DOHH2 (cell line): ENCODE results near the gene KLHL41.
"Not testable (repeated sequence)": the region's sequence is repeated elsewhere in the genome, so short reads cannot be mapped to it uniquely, and the experiment has no call there.

Source experiments
- H3F3A ChIP-seq: fragments of 200-600 bp; sonication (generic), shearing (Covaris generic); 2 replicates; pipeline ENCODE4 v1.6.0; 2016; ENCODE audit warnings: antibody characterized with exemption, mild to moderate bottlenecking; ENCODE audit not compliant: control insufficient read depth, insufficient read depth
- H3K27ac ChIP-seq: fragments of 200-600 bp; sonication (generic); 2 replicates; pipeline ENCODE4 v1.5.1; 2014; ENCODE audit warnings: low read depth, mild to moderate bottlenecking, low read length, moderate library complexity
- H3K27me3 ChIP-seq: fragments of 200-600 bp; sonication (generic); 2 replicates; pipeline ENCODE4 v1.6.1; 2014; ENCODE audit warnings: mild to moderate bottlenecking, low read length, mixed read lengths; ENCODE audit not compliant: control insufficient read depth
- H3K36me3 ChIP-seq: fragments of 200-600 bp; sonication (generic); 2 replicates; pipeline ENCODE4 v1.6.1; 2014; ENCODE audit warnings: mild to moderate bottlenecking, low read length, moderate library complexity, mixed read lengths; ENCODE audit not compliant: control insufficient read depth
- H3K4me1 ChIP-seq: fragments of 200-600 bp; sonication (generic); 2 replicates; pipeline ENCODE4 v1.6.1; 2014; ENCODE audit warnings: mild to moderate bottlenecking, low read length, mixed read lengths; ENCODE audit not compliant: control insufficient read depth
- H3K4me2 ChIP-seq: fragments of 200-600 bp; sonication (generic); 2 replicates; pipeline ENCODE4 v1.6.0; 2014; ENCODE audit warnings: mild to moderate bottlenecking, low read length, moderate library complexity
- H3K4me3 ChIP-seq: fragments of 200-600 bp; sonication (generic); 2 replicates; pipeline ENCODE4 v1.5.1; 2014; ENCODE audit warnings: mild to moderate bottlenecking, low read length, mixed read lengths
- H3K79me2 ChIP-seq: fragments of 200-600 bp; sonication (generic); 2 replicates; pipeline ENCODE4 v1.6.1; 2014; ENCODE audit warnings: mild to moderate bottlenecking, low read length, mixed read lengths; ENCODE audit not compliant: control insufficient read depth
- H3K9me2 ChIP-seq: fragments of 200-600 bp; sonication (generic); replicated peaks from 2 replicates; pipeline ENCODE4 v1.6.1; 2014; ENCODE audit warnings: mild to moderate bottlenecking, low read length, mixed read lengths; ENCODE audit not compliant: control insufficient read depth
- H3K9me3 ChIP-seq: fragments of 200-600 bp; sonication (generic); 2 replicates; pipeline ENCODE4 v1.6.1; 2014; ENCODE audit warnings: antibody characterized with exemption, low read length, mixed read lengths; ENCODE audit not compliant: control insufficient read depth, insufficient read depth
- H4K20me1 ChIP-seq: fragments of 200-600 bp; sonication (generic); 2 replicates; pipeline ENCODE4 v1.6.0; 2014; ENCODE audit warnings: low read depth, mild to moderate bottlenecking, antibody characterized with exemption, low read length, moderate library complexity; ENCODE audit not compliant: control insufficient read depth, insufficient read depth
- CTCF ChIP-seq: fragments of 200-600 bp; sonication (generic); IDR thresholded peaks from one replicate; pipeline ENCODE4 v1.5.1; 2014; ENCODE audit warnings: antibody characterized with exemption, mild to moderate bottlenecking, low read depth, low read length; ENCODE audit not compliant: poor library complexity, severe bottlenecking
- EZH2phosphoT487 ChIP-seq: fragments of 200-600 bp; sonication (generic); IDR thresholded peaks from 2 replicates; pipeline ENCODE4 v1.6.1; 2017; ENCODE audit warnings: borderline replicate concordance, mild to moderate bottlenecking, antibody characterized with exemption, low read length, moderate library complexity, mixed read lengths

The KLHL41 gene

GRCh38 chr2:169562519-169562918 is 53.0 kb downstream of the KLHL41 start:
- peaks cover 6% of the 10 kb centered on the region; the same call in 1 of the 2 replicates for H3F3A ChIP-seq
- H3K4me2 ChIP-seq: no peak overlapping the region
- no peaks in the 10 kb centered on the region for H4K20me1 ChIP-seq
- no peak overlapping the region for H3K4me3 ChIP-seq
- no peaks in the 10 kb centered on the region for H3K4me1 ChIP-seq
- no peak overlapping the region for H3K27ac ChIP-seq
- peaks cover 12% of the 10 kb centered on the region for H3K36me3 ChIP-seq
- H3K9me2 ChIP-seq: no peaks in the 10 kb centered on the region
- no peaks in the 10 kb centered on the region for H3K9me3 ChIP-seq
- no peak for TF ChIP-seq CTCF
- H3K79me2 ChIP-seq: no peaks in the 10 kb centered on the region
- no peaks in the 10 kb centered on the region for H3K27me3 ChIP-seq

- H3K4me3 ChIP-seq: no peak overlapping the region
- H3F3A ChIP-seq: no peaks in the 10 kb centered on the region
- peaks cover 5% of the 10 kb centered on the region for H3K79me2 ChIP-seq
- no peaks in the 10 kb centered on the region for H4K20me1 ChIP-seq
- no peaks in the 10 kb centered on the region for H3K4me1 ChIP-seq
- H3K27ac ChIP-seq: no peak overlapping the region
- no peaks in the 10 kb centered on the region for H3K9me2 ChIP-seq
- peaks cover 7% of the 10 kb centered on the region; the same call in 1 of the 2 replicates for H3K36me3 ChIP-seq
- TF ChIP-seq EZH2phosphoT487 (no peak), CTCF (no peak)
- no peak overlapping the region for H3K4me2 ChIP-seq
- no peaks in the 10 kb centered on the region for H3K9me3 ChIP-seq
- H3K27me3 ChIP-seq: no peaks in the 10 kb centered on the region
These were observed 56.2 kb downstream of the KLHL41 start for GRCh38 chr2:169565686-169566085.

GRCh38 chr2:169569948-169570347 is 60.4 kb downstream of the KLHL41 start:
- Histone ChIP-seq H3K9me2 (no peaks in the 10 kb centered on the region), H3K79me2 (peaks cover 31% of the 10 kb centered on the region), H4K20me1 (no peaks in the 10 kb centered on the region), H3K4me2 (no peak overlapping the region), H3K36me3 (peaks cover 10% of the 10 kb centered on the region), H3K9me3 (no peaks in the 10 kb centered on the region), H3K27me3 (no peaks in the 10 kb centered on the region), H3K4me3 (no peak overlapping the region), H3K27ac (no peak overlapping the region), H3F3A (no peaks in the 10 kb centered on the region), H3K4me1 (peaks cover 10% of the 10 kb centered on the region)
- no peak for TF ChIP-seq CTCF
- TF ChIP-seq EZH2phosphoT487: no peak

GRCh38 chr2:169570752-169571151 is 61.2 kb downstream of the KLHL41 start:
- not testable (repeated sequence) for H3K4me2 ChIP-seq, H3K36me3 ChIP-seq, H3K27me3 ChIP-seq, H3K4me3 ChIP-seq, H3F3A ChIP-seq, H3K27ac ChIP-seq, H3K4me1 ChIP-seq, H4K20me1 ChIP-seq, H3K9me2 ChIP-seq, H3K9me3 ChIP-seq
- H3K79me2 ChIP-seq: peaks cover 31% of the 10 kb centered on the region
